PC-9 (cell line): Measurements from ENCODE around the gene LOXL1.

Experiments
- EZH2 ChIP-seq: fragments of 200-600 bp; sonication (generic); IDR thresholded peaks from 2 replicates; pipeline ENCODE4 v1.8.0; 2017; ENCODE audit warnings: antibody characterized with exemption, low read depth
- TF ChIP-seq, protein P1 (sequence below): fragments of 200-600 bp; sonication (generic); conservative IDR thresholded peaks from 2 replicates; pipeline ENCODE4 v1.6.1; 2017; ENCODE audit warnings: mixed run types, antibody characterized with exemption, mild to moderate bottlenecking, moderate library complexity

DNA sequence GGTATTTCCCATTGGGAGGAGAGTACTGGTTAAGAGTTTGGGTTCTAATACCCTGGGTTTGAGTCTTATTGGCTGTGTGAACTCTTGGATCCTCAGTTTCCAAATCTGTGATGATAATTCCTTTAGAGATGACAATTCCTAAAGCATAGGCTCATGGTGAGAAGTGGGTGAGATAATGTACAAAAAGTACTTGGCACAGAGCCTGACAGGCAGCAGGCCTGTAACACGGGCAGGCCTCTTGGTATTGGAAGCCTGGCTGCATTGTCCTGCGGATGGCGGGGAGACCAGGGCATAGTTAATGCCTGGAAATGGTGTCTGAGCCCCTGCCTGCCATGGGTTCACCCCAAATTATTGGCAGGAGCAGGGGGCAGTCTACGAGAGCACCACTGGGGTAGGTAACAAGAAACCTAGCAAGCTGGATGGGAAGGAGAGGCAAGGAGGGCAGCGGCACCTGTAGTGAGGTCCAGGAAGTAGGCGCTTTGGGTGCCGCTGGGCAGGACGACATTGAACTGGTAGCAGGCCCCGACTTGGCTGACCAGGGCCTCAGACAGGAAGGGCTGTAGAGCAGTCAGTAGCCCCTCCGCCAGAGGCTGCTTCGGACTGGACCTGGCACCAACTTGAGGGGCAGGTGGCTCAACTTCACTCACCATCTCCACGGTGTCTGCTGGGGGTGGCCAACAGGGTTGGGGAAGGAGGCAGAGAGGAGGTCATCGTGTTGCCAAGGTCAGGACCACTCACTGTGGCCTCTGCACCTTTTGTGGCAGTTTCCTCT, 58.1 kb downstream of the LOXL1 start:
- TF ChIP-seq, protein P1, sequence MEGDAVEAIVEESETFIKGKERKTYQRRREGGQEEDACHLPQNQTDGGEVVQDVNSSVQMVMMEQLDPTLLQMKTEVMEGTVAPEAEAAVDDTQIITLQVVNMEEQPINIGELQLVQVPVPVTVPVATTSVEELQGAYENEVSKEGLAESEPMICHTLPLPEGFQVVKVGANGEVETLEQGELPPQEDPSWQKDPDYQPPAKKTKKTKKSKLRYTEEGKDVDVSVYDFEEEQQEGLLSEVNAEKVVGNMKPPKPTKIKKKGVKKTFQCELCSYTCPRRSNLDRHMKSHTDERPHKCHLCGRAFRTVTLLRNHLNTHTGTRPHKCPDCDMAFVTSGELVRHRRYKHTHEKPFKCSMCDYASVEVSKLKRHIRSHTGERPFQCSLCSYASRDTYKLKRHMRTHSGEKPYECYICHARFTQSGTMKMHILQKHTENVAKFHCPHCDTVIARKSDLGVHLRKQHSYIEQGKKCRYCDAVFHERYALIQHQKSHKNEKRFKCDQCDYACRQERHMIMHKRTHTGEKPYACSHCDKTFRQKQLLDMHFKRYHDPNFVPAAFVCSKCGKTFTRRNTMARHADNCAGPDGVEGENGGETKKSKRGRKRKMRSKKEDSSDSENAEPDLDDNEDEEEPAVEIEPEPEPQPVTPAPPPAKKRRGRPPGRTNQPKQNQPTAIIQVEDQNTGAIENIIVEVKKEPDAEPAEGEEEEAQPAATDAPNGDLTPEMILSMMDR = no peak
- no peak for TF ChIP-seq EZH2
